Panc1 (cell line): Measurements from ENCODE around the gene SAYSD1. TPM values are rescaled to one million over a fixed set of nuclear protein-coding genes. Genes with fewer than 3 reads are reported as not detected.

Experiments used
- ATAC-seq: fragments of 200-7000 bp; cut with Tn5 transposase; 2 replicates; pipeline ENCODE4 v1.9.1; 2020; ENCODE audit warnings: mild to moderate bottlenecking, moderate library complexity
- BruUV-seq: library from RNA; stranded (reverse); fragments of 400-500 nt; replicated peaks from 2 replicates; lab custom pipeline; 2021; lab: Mats Ljungman, UMichigan
- CTCF ChIA-PET: fragments of 300-600 bp; sonication (Branson Sonifier 250); formaldehyde crosslinking; loops from one replicate; lab custom pipeline; 2022; ENCODE audit warnings: antibody characterized with exemption; lab: Charles Lee
- POLR2A ChIA-PET: fragments of 300-600 bp; sonication (Branson Sonifier 250); formaldehyde crosslinking; loops from one replicate; lab custom pipeline; 2022; ENCODE audit warnings: antibody characterized with exemption; lab: Charles Lee
- DNase-seq: peaks from one replicate; pipeline ENCODE4 v3.0.0-alpha.2; 2010; ENCODE audit warnings: low read depth, low spot score
- H3K27ac ChIP-seq: 2 replicates; pipeline ENCODE4 v1.5.1; 2011; ENCODE audit warnings: mild to moderate bottlenecking, low read length, inconsistent platforms
- H3K27me3 ChIP-seq: fragments of 200-500 bp; sonication (Bioruptor generic); 2 replicates; pipeline ENCODE4 v1.6.0; 2014; ENCODE audit warnings: low read length, inconsistent platforms; ENCODE audit not compliant: control insufficient read depth, insufficient read depth
- H3K36me3 ChIP-seq: fragments of 200-500 bp; sonication (Bioruptor generic); 2 replicates; pipeline ENCODE4 v1.5.1; 2014; ENCODE audit warnings: inconsistent platforms, mild to moderate bottlenecking, low read length, moderate library complexity; ENCODE audit not compliant: control insufficient read depth, insufficient read depth
- H3K4me1 ChIP-seq: 2 replicates; pipeline ENCODE4 v1.5.1; 2011; ENCODE audit warnings: inconsistent platforms, mild to moderate bottlenecking, low read length, moderate library complexity; ENCODE audit not compliant: control insufficient read depth, insufficient read depth
- H3K4me3 ChIP-seq, 2 experiments: 2 replicates each; pipeline ENCODE4 v1.5.1; 2011 to 2012; ENCODE audit warnings: low read depth in 2 of 2, low read length in 2 of 2, mild to moderate bottlenecking in 2 of 2, inconsistent platforms in 1 of 2, moderate library complexity in 1 of 2
- H3K9me3 ChIP-seq: fragments of 200-500 bp; sonication (Bioruptor generic); 2 replicates; pipeline ENCODE4 v1.5.1; 2014; ENCODE audit warnings: low read depth, mild to moderate bottlenecking, inconsistent platforms, low read length, moderate library complexity; ENCODE audit not compliant: control insufficient read depth, insufficient read depth
- CTCF ChIP-seq: fragments of 450-650 bp; IDR thresholded peaks from 2 replicates; pipeline ENCODE4 v1.5.1; 2017; ENCODE audit warnings: mild to moderate bottlenecking
- POLR2AphosphoS5 ChIP-seq: IDR thresholded peaks from 2 replicates; pipeline ENCODE4 v1.6.1; 2012; ENCODE audit warnings: mild to moderate bottlenecking, low read depth, low read length, moderate library complexity
- SIN3A ChIP-seq: IDR thresholded peaks from 2 replicates; pipeline ENCODE4 v1.6.1; 2012; ENCODE audit warnings: low read depth, mild to moderate bottlenecking, low read length, moderate library complexity, borderline replicate concordance; ENCODE audit not compliant: insufficient read depth
- TCF7L2 ChIP-seq: IDR thresholded peaks from 2 replicates; pipeline ENCODE4 v1.6.1; 2011; ENCODE audit warnings: mild to moderate bottlenecking, low read depth, low read length, inconsistent platforms
- in situ Hi-C: cut with HindIII; loops from 2 replicates; pipeline ENCODE4 v1.10.0; 2016; ENCODE audit warnings: low sequenced_read_pairs, low pct_unique_long_range_greater_than_20kb
- intact Hi-C: fragments of 100-400 bp; cut with micrococcal nuclease; formaldehyde crosslinking; loops from one replicate; pipeline ENCODE4 v1.10.0; 2022; ENCODE audit not compliant: unreplicated experiment
- total RNA-seq: library from RNA; stranded (reverse); gene quantifications from one replicate; pipeline ENCODE4 v1.2.1, GENCODE V29; 2021; ENCODE audit not compliant: unreplicated experiment
- TF ChIP-seq, protein P1 (sequence below), 2 experiments: IDR thresholded peaks; 2 replicates each; pipeline ENCODE4 v1.6.1; 2011 to 2012; ENCODE audit warnings: low read depth in 2 of 2, control low read depth in 1 of 2, low read length in 1 of 2, mild to moderate bottlenecking in 1 of 2, moderate library complexity in 1 of 2; ENCODE audit not compliant: insufficient read depth in 1 of 2

SAYSD1 gene
- total RNA-seq, 1 experiment from 2014 or later = 17.0 TPM

- Histone ChIP-seq H3K27ac (no peak overlapping the region), H3K4me1 (no peaks in the 10 kb centered on the region), H3K9me3 (no peaks in the 10 kb centered on the region), H3K27me3 (no peaks in the 10 kb centered on the region; the same call in 1 of the 2 replicates), H3K4me3 (no peak overlapping the region), H3K36me3 (no peaks in the 10 kb centered on the region)
- ChIA-PET CTCF (no interaction called here), POLR2A (no interaction called here)
- in situ Hi-C loops (no loop called here), intact Hi-C loops (no loop called here)
- no TSS peak for BruUV-seq
- ATAC-seq (no peak), DNase-seq (no peak)
- TF ChIP-seq POLR2AphosphoS5 (no peak), TCF7L2 (no peak), CTCF (no peak), SIN3A (no peak)
- TF ChIP-seq, protein P1, sequence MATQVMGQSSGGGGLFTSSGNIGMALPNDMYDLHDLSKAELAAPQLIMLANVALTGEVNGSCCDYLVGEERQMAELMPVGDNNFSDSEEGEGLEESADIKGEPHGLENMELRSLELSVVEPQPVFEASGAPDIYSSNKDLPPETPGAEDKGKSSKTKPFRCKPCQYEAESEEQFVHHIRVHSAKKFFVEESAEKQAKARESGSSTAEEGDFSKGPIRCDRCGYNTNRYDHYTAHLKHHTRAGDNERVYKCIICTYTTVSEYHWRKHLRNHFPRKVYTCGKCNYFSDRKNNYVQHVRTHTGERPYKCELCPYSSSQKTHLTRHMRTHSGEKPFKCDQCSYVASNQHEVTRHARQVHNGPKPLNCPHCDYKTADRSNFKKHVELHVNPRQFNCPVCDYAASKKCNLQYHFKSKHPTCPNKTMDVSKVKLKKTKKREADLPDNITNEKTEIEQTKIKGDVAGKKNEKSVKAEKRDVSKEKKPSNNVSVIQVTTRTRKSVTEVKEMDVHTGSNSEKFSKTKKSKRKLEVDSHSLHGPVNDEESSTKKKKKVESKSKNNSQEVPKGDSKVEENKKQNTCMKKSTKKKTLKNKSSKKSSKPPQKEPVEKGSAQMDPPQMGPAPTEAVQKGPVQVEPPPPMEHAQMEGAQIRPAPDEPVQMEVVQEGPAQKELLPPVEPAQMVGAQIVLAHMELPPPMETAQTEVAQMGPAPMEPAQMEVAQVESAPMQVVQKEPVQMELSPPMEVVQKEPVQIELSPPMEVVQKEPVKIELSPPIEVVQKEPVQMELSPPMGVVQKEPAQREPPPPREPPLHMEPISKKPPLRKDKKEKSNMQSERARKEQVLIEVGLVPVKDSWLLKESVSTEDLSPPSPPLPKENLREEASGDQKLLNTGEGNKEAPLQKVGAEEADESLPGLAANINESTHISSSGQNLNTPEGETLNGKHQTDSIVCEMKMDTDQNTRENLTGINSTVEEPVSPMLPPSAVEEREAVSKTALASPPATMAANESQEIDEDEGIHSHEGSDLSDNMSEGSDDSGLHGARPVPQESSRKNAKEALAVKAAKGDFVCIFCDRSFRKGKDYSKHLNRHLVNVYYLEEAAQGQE (IDR thresholded peaks at IDR 0.05; ENCODE audit: insufficient read depth in 1 of 2, low read depth in 2 of 2, low read length in 1 of 2) = no peak
Measured at GRCh38 chr6:39077882-39078594, 36.9 kb downstream of the SAYSD1 start.

DNA sequence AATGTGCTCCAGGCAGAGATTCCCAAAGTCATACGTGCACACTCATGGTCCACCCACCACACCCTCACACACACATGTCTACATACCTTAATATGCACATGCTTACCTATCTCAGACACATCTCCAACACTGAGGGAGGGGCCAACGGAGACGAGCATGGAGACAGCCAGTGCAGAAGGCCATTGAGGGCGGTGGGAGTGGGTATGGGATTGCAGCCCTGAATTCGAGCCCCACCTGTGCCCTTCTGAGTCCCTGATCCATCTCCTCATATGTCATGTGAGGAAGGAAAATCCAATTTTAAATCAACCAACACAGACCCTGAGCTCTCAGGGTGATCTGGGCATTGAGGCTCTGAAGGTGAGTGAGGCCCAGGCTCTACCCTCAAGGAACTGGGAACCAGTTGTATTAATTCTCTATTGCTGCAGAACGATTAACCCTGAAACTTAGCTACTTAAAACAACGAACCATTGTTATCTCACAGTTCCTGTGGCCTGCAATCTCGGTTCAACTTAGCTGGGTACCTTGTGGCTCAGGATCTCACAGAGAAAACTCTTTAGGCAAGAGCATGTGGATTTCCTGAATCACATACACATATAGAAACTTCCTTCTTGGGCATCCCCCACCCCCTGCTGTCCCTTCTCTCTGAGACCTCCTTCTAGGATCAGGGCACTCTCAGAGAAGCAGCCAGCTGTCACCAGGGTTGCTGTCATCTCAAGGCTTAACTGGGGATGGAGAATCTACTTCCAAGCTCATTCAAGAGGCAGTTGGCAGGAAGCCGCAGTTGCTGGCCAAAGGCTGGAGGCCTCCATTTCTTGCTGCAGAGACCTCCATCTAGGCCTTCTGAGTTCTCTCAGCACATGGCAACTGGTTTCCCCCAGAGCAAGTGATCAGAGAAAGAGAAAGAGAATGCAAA is 38.1 kb downstream of the SAYSD1 start:
- ATAC-seq = no peak
- POLR2A ChIA-PET = no interaction called here
- intact Hi-C loops (no loop called here), in situ Hi-C loops (no loop called here)
- no peak for DNase-seq
- Histone ChIP-seq H3K36me3 (no peaks in the 10 kb centered on the region), H3K27me3 (peaks cover 3% of the 10 kb centered on the region; the same call in 1 of the 2 replicates), H3K4me3 (no peak overlapping the region), H3K9me3 (no peaks in the 10 kb centered on the region), H3K27ac (no peak overlapping the region), H3K4me1 (no peaks in the 10 kb centered on the region)
- CTCF ChIA-PET = no interaction called here
- BruUV-seq = no TSS peak
- TF ChIP-seq SIN3A (no peak), POLR2AphosphoS5 (no peak), TCF7L2 (no peak), CTCF (no peak)
- TF ChIP-seq, protein P1 (IDR thresholded peaks at IDR 0.05; ENCODE audit: insufficient read depth in 1 of 2, low read depth in 2 of 2, low read length in 1 of 2) = no peak
